ENCODE data around the gene DUSP28.
"Not testable (repeated sequence)": the region's sequence is repeated elsewhere in the genome, so short reads cannot be mapped to it uniquely, and the experiment has no call there.

DUSP28 gene

GRCh38 chr2:240530181-240530580 is 30.0 kb upstream of the DUSP28 start:
- H4K20me1 ChIP-seq (ENCODE audit: insufficient read depth, low read length) = no peaks in the 10 kb centered on the region
- no peaks in the 10 kb centered on the region; the same call in 1 of the 2 replicates for H3K79me2 ChIP-seq (ENCODE audit: low read length)
- no peaks in the 10 kb centered on the region for H3K4me1 ChIP-seq (ENCODE audit: low read length)
- no peak overlapping the region for H3K4me3 ChIP-seq (ENCODE audit: low read length)
- no peak overlapping the region for H2AFZ ChIP-seq (ENCODE audit: low read depth, low read length)
- TF ChIP-seq EZH2phosphoT487 (IDR thresholded peaks at IDR 0.05; ENCODE audit: low read depth) (no peak), CTCF (IDR thresholded peaks at IDR 0.05; ENCODE audit: low read depth, low read length) (no peak)
- H3K27me3 ChIP-seq (ENCODE audit: low read depth, low read length) = no peaks in the 10 kb centered on the region
- H3K9ac ChIP-seq (ENCODE audit: low read length) = no peak overlapping the region
- H3K4me2 ChIP-seq (ENCODE audit: low read length) = no peak overlapping the region
- H3K9me3 ChIP-seq (ENCODE audit: insufficient read depth, low read length) = peaks cover 10% of the 10 kb centered on the region; the same call in 1 of the 2 replicates
- H3K27ac ChIP-seq (ENCODE audit: low read length) = no peak overlapping the region
- H3K36me3 ChIP-seq (replicated peaks; ENCODE audit: low read depth, low read length) = peaks cover 65% of the 10 kb centered on the region

GRCh38 chr2:240531038-240531437 is 29.1 kb upstream of the DUSP28 start:
- no peaks in the 10 kb centered on the region for H4K20me1 ChIP-seq (ENCODE audit: insufficient read depth, low read length)
- H3K4me3 ChIP-seq (ENCODE audit: low read length) = no peak overlapping the region
- no peaks in the 10 kb centered on the region; the same call in 1 of the 2 replicates for H3K79me2 ChIP-seq (ENCODE audit: low read length)
- H3K4me1 ChIP-seq (ENCODE audit: low read length) = no peaks in the 10 kb centered on the region
- H2AFZ ChIP-seq (ENCODE audit: low read depth, low read length) = no peak overlapping the region
- no peaks in the 10 kb centered on the region for H3K27me3 ChIP-seq (ENCODE audit: low read depth, low read length)
- H3K27ac ChIP-seq (ENCODE audit: low read length) = no peak overlapping the region
- no peak overlapping the region for H3K9ac ChIP-seq (ENCODE audit: low read length)
- no peak for TF ChIP-seq EZH2phosphoT487 (IDR thresholded peaks at IDR 0.05; ENCODE audit: low read depth)
- no peak for TF ChIP-seq CTCF (IDR thresholded peaks at IDR 0.05; ENCODE audit: low read depth, low read length)
- H3K4me2 ChIP-seq (ENCODE audit: low read length) = no peak overlapping the region
- peaks cover 56% of the 10 kb centered on the region for H3K36me3 ChIP-seq (replicated peaks; ENCODE audit: low read depth, low read length)
- H3K9me3 ChIP-seq (ENCODE audit: insufficient read depth, low read length) = peaks cover 10% of the 10 kb centered on the region; the same call in 1 of the 2 replicates

GRCh38 chr2:240532031-240532775 is 28.0 kb upstream of the DUSP28 start:
- H3K9ac ChIP-seq (ENCODE audit: low read length) = no peak overlapping the region
- no peak for TF ChIP-seq EZH2phosphoT487 (IDR thresholded peaks at IDR 0.05; ENCODE audit: low read depth)
- TF ChIP-seq CTCF (IDR thresholded peaks at IDR 0.05; ENCODE audit: low read depth, low read length) = no peak
- H3K79me2 ChIP-seq (ENCODE audit: low read length) = no peaks in the 10 kb centered on the region; the same call in 1 of the 2 replicates
- H4K20me1 ChIP-seq (ENCODE audit: insufficient read depth, low read length) = no peaks in the 10 kb centered on the region
- H2AFZ ChIP-seq (ENCODE audit: low read depth, low read length) = no peak overlapping the region
- no peak overlapping the region for H3K4me2 ChIP-seq (ENCODE audit: low read length)
- H3K27ac ChIP-seq (ENCODE audit: low read length) = no peak overlapping the region
- H3K27me3 ChIP-seq (ENCODE audit: low read depth, low read length) = no peaks in the 10 kb centered on the region
- peaks cover 7% of the 10 kb centered on the region; the same call in 1 of the 2 replicates for H3K9me3 ChIP-seq (ENCODE audit: insufficient read depth, low read length)
- H3K36me3 ChIP-seq (replicated peaks; ENCODE audit: low read depth, low read length) = peaks cover 45% of the 10 kb centered on the region
- H3K4me3 ChIP-seq (ENCODE audit: low read length) = no peak overlapping the region
- no peaks in the 10 kb centered on the region for H3K4me1 ChIP-seq (ENCODE audit: low read length)

- H3K79me2 ChIP-seq (ENCODE audit: low read length) = no peaks in the 10 kb centered on the region; the same call in 1 of the 2 replicates
- no peak overlapping the region for H3K27ac ChIP-seq (ENCODE audit: low read length)
- H3K9ac ChIP-seq (ENCODE audit: low read length) = no peak overlapping the region
- H2AFZ ChIP-seq (ENCODE audit: low read depth, low read length) = no peak overlapping the region
- H3K4me2 ChIP-seq (ENCODE audit: low read length) = no peak overlapping the region
- TF ChIP-seq CTCF (IDR thresholded peaks at IDR 0.05; ENCODE audit: low read depth, low read length) (no peak), EZH2phosphoT487 (IDR thresholded peaks at IDR 0.05; ENCODE audit: low read depth) (no peak)
- no peaks in the 10 kb centered on the region for H3K4me1 ChIP-seq (ENCODE audit: low read length)
- peaks cover 25% of the 10 kb centered on the region for H3K36me3 ChIP-seq (replicated peaks; ENCODE audit: low read depth, low read length)
- no peaks in the 10 kb centered on the region for H3K27me3 ChIP-seq (ENCODE audit: low read depth, low read length)
- H3K4me3 ChIP-seq (ENCODE audit: low read length) = no peak overlapping the region
- H3K9me3 ChIP-seq (ENCODE audit: insufficient read depth, low read length) = no peaks in the 10 kb centered on the region
- no peaks in the 10 kb centered on the region for H4K20me1 ChIP-seq (ENCODE audit: insufficient read depth, low read length)
These were observed 22.0 kb upstream of the DUSP28 start for GRCh38 chr2:240538031-240538780.

- not testable (repeated sequence) for H3K27ac ChIP-seq (ENCODE audit: low read length); H3K27me3 ChIP-seq (ENCODE audit: low read depth, low read length); H2AFZ ChIP-seq (ENCODE audit: low read depth, low read length); H3K79me2 ChIP-seq (ENCODE audit: low read length); H3K9me3 ChIP-seq (ENCODE audit: insufficient read depth, low read length); H3K4me1 ChIP-seq (ENCODE audit: low read length); H3K9ac ChIP-seq (ENCODE audit: low read length); H3K4me3 ChIP-seq (ENCODE audit: low read length); H3K4me2 ChIP-seq (ENCODE audit: low read length); H4K20me1 ChIP-seq (ENCODE audit: insufficient read depth, low read length)
- H3K36me3 ChIP-seq (replicated peaks; ENCODE audit: low read depth, low read length) = peaks cover 21% of the 10 kb centered on the region
These were observed 21.1 kb upstream of the DUSP28 start for GRCh38 chr2:240539101-240539500.

All from OCI-LY3 (cell line).